ENCODE measurements around the gene MYH4. TPM values are rescaled to one million over a fixed set of nuclear protein-coding genes. Genes with fewer than 3 reads are reported as not detected.

MYH4 gene
- total and polyA plus RNA-seq, 10 of the 15 experiments (the other 5 are each of a cell fraction or from before 2014, with no cell fraction given), result not detected

DNA sequence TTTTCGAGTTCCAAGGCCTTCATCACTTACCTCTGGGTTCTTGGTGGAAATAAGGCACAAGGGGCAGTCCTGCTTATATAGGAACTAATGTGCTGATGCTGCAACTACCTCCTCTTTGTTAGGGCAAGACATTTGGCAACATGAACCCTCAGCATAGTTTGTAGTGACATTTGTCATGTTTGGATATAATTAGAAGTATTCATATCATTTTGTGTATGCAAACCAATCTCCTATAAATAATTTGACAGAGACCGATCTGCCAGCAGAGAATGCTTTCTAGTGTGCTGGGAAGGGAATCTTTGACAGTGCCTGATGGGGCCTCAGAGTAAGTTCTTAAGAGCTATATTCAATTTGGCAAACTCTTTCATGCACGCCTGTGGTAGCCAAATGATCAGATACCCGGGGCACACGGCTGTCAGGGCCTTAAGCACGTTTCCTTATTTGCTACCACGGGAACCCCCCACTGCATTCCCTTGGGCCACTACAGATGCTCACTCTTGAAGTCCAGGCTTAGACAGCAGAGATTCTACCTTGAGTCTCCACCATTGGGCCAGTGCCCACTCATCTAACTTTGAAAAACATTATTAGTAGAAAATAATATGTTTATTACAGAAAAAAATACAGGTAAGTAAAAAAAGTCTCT is 47.3 kb downstream of the MYH4 start, which contains the start of gene MYH8:
Gene MYH8, minus strand, starts transcription at position 51 of the 643 bp plus-strand sequence. CDS start 1,723 bp downstream, outside the sequence.
- ChIA-PET POLR2A (no interaction called here), SMC1A (ENCODE audit: uncharacterized antibody, unreplicated experiment) (interaction anchor here (1.0 kb wide), 1 partner anchor 12 kb away, joined by 3 read pairs; no protein-coding TSS in a partner anchor), RAD21 (ENCODE audit: unreplicated experiment) (no interaction called here), CTCF (no interaction called here)
- H3K4me3 ChIP-seq, result no peak within 1 kb of the TSS
- in situ Hi-C loops (cut with MboI) (no loop called here), intact Hi-C loops (cut with micrococcal nuclease; ENCODE audit: unreplicated experiment) (no loop called here)
- no peak within 1 kb of the TSS for H2AFZ ChIP-seq (ENCODE audit: control insufficient read depth, low read depth, low read length)
- H4K20me1 ChIP-seq (ENCODE audit: control insufficient read depth, insufficient read depth), result no peaks in the 10 kb centered on the region
- H3K9ac ChIP-seq (ENCODE audit: control insufficient read depth, insufficient read depth, low read length), result no peak within 1 kb of the TSS
- no peaks in the 10 kb centered on the region for H3K79me2 ChIP-seq (ENCODE audit: control insufficient read depth, insufficient read depth, low read length)
- ATAC-seq (no peak), DNase-seq (ENCODE audit: low read depth, low spot score) (no peak), FAIRE-seq (no peak)
- H3K36me3 ChIP-seq (ENCODE audit: control insufficient read depth in 2 of 2, insufficient read depth in 2 of 2, low read length in 1 of 2), result no peaks in the 10 kb centered on the region
- 5% methylated on average over 7 of the region's 7 CpGs for WGBS (ENCODE audit: insufficient coverage, insufficient replicate concordance, low lambda C conversion rate, missing lambda C conversion rate)
- H3K4me1 ChIP-seq (ENCODE audit: control insufficient read depth, insufficient read depth, low read length), result no peaks in the 10 kb centered on the region
- H3K9me3 ChIP-seq (replicated peaks; ENCODE audit: control insufficient read depth, insufficient read depth, low read length), result no peaks in the 10 kb centered on the region
- no TSS peak for BruUV-seq (replicated peaks)
- no peaks in the 10 kb centered on the region for H3K27me3 ChIP-seq (replicated peaks in 1 of 2; ENCODE audit: control insufficient read depth in 2 of 2, insufficient read depth in 2 of 2, low read length in 1 of 2)
- no peak for TF ChIP-seq KAT2A (conservative IDR thresholded peaks at IDR 0.05; ENCODE audit: control insufficient read depth, low read depth, low read length)
- H3K27ac ChIP-seq (ENCODE audit: control insufficient read depth, insufficient read depth), result no peak within 1 kb of the TSS
- H3K4me2 ChIP-seq (ENCODE audit: control insufficient read depth, insufficient read depth), result no peak within 1 kb of the TSS

DNA sequence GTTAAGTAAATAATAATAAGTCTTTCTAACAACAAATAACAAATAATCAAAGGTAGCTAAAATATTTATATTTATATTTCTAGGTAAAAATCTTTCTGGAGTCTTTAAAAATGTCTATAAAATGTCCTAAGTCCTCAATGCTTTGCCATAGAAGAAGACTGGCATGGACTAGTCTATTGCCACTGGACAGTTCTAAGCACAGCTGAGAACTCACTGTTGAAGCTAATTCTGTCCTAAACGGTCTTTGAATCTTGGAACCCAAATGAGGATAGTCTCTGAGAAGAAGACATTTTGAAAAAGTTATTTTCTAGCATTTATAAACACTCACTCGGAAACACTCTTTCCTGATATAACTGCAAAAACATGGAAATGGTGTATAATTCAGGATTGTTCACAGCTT is 48.1 kb downstream of the MYH4 start:
- WGBS (ENCODE audit: insufficient coverage, insufficient replicate concordance, low lambda C conversion rate, missing lambda C conversion rate), result 20% methylated on average over 2 of the region's 2 CpGs
- FAIRE-seq, result no peak
- Histone ChIP-seq H3K9ac (ENCODE audit: control insufficient read depth, insufficient read depth, low read length) (no peak overlapping the region), H3K4me1 (ENCODE audit: control insufficient read depth, insufficient read depth, low read length) (no peaks in the 10 kb centered on the region), H3K4me3 (no peak overlapping the region), H3K27me3 (replicated peaks in 1 of 2; ENCODE audit: control insufficient read depth in 2 of 2, insufficient read depth in 2 of 2, low read length in 1 of 2) (no peaks in the 10 kb centered on the region), H3K27ac (ENCODE audit: control insufficient read depth, insufficient read depth) (no peak overlapping the region), H3K36me3 (ENCODE audit: control insufficient read depth in 2 of 2, insufficient read depth in 2 of 2, low read length in 1 of 2) (no peaks in the 10 kb centered on the region), H3K9me3 (replicated peaks; ENCODE audit: control insufficient read depth, insufficient read depth, low read length) (no peaks in the 10 kb centered on the region), H3K79me2 (ENCODE audit: control insufficient read depth, insufficient read depth, low read length) (no peaks in the 10 kb centered on the region), H3K4me2 (ENCODE audit: control insufficient read depth, insufficient read depth) (no peak overlapping the region), H2AFZ (ENCODE audit: control insufficient read depth, low read depth, low read length) (no peak overlapping the region), H4K20me1 (ENCODE audit: control insufficient read depth, insufficient read depth) (no peaks in the 10 kb centered on the region)
- ChIA-PET SMC1A (ENCODE audit: uncharacterized antibody, unreplicated experiment) (interaction anchor here (1.0 kb wide), 1 partner anchor 11 kb away, joined by 3 read pairs; no protein-coding TSS in a partner anchor), POLR2A (no interaction called here), RAD21 (ENCODE audit: unreplicated experiment) (no interaction called here), CTCF (no interaction called here)
- DNase-seq (ENCODE audit: low read depth, low spot score), result no peak
- in situ Hi-C loops (cut with MboI), result no loop called here
- no peak for ATAC-seq
- intact Hi-C loops (cut with micrococcal nuclease; ENCODE audit: unreplicated experiment), result no loop called here
- BruUV-seq (replicated peaks), result no TSS peak
- no peak for TF ChIP-seq BMI1 (IDR thresholded peaks at IDR 0.05; ENCODE audit: borderline replicate concordance)
- TF ChIP-seq SRF (IDR thresholded peaks at IDR 0.05; ENCODE audit: low read depth in 2 of 2, low read length in 2 of 2), result no peak
- TF ChIP-seq, protein P1, sequence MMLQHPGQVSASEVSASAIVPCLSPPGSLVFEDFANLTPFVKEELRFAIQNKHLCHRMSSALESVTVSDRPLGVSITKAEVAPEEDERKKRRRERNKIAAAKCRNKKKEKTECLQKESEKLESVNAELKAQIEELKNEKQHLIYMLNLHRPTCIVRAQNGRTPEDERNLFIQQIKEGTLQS (IDR thresholded peaks at IDR 0.05; ENCODE audit: borderline replicate concordance, extremely low read depth, low read depth, low read length), result no peak
- no peak for TF ChIP-seq BCL11A (IDR thresholded peaks at IDR 0.05; ENCODE audit: low read depth, low read length)
